ENCODE results near the gene POMT2.

Gene POMT2

DNA sequence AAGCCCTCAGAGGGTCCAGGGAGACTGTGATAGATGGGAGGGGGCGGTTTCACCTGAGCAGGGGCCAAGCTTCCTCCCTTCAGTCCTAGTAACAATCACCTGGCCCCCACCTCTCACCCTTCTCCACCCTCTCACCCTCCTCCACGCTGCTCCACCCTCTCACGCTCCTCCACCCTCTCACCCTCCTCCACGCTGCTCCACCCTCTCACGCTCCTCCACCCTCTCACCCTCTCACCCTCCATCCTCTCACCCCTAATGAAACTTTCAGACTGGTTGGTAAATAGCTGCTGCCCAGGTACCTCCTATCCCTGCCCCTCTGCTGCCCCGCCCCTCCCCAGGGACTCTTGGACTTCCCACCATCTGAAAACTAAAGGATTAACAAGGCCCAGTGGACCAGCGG lies 83.9 kb downstream of the POMT2 start:
- no peak for DNase-seq

- no peak for DNase-seq
Observed at GRCh38 chr14:77231721-77232120, 89.0 kb downstream of the POMT2 start.

DNA sequence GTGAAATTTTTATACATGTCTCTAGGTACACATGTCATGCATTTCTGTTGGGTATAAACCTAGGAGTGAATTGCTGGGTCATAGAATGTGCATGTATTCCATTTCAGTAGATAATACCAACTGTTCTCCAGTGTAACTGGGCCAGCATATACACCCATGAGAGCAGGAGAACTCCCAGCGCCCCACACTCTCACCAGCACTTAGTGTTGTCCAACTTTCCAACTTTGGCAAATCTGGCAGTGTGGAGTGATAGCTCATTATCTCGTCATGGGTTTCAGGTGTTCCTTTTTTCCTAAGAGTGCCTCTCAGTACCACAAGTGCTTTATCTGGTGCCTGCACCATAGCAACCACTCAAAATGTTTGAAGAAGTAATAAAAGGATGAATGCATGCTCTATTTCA lies 89.8 kb downstream of the POMT2 start:
- DNase-seq, result no peak

DNA sequence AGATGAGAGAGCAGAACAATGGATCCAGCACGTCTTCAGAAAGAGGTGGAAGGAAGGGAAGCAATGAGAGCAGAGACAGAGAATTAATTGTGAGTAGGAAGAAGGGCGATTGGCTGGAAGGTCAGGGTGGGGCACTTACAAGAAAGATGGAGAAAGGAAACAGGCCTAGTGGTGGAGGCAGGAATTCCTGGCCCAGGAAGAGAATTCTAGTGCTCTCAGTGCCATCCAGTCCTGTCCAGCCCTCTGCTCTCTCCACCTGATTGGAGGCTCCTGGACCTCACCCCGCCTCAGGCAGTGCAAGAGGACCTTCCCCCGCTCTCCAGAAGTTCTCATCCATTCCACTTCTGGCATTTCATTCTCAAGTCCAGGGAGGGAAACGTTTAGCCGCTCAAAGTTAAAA lies 92.6 kb downstream of the POMT2 start:
- no peak for DNase-seq

DNA sequence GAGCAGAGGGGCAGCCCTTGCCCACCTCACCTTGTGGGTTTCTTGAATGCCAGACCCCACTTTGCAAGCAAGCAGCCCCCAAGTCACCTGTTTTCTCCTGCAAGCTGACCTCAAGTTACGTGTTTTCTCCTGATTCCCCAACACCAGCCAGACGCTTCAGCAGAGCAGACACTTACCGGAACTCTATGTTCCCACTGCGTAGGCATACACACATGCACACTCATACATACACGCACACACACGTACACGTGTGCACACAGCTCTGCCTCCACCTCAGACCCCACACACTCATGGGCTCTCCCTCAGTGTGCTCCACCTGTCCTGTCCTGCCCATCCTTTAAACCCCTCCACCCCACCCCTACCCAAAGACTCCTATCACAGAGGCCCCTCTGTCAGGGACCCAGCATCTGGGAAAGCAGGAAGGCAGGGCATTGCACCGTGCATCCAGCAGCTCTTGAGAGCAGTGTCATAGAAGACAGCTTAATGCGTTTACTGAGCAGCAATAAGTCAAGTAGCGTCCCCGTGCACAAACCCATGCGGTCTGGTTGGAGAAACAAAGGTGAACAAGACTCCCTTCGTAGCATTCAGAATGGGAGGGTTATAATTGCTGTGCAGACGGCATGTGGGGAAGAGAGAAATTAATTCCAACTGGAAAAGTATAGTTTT lies 94.7 kb downstream of the POMT2 start:
- DNase-seq, result no peak

DNA sequence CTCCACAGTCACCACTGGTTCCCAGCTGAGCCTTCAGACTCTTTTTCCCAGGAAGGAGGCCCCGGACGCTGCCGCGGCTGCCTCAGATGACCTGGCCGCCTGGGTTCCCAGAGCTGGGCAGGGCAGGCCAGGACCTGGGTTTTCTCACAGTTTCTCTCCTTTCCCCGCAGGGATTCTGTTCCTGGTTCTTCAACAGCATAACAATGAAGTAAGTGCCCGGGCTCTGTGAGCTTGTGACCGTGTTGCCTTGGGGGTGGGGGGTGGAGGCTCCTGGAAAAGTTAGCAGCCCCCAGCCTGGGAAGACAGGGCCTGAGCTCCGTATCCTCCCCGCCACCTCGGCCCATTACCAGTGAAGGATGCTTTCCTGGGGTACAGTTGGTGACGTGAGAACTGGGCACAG lies 95.4 kb downstream of the POMT2 start:
- no peak for DNase-seq

Measured in CD4-positive, alpha-beta T cell treated with Interleukin-17A for 1 hour (primary cell).